Measurements from ENCODE around the gene AR. TPM values are rescaled to one million over a fixed set of nuclear protein-coding genes. Genes with fewer than 3 reads are reported as not detected.
"Not testable (repeated sequence)": the region's sequence is repeated elsewhere in the genome, so short reads cannot be mapped to it uniquely, and the experiment has no call there.

AR gene
- total RNA-seq, 2 donors from 2014 or later: 0.03 TPM; not detected in 1

- H3K27ac Mint-ChIP-seq: no peak overlapping the region
- H3K36me3 Mint-ChIP-seq (ENCODE audit: low read depth): no peaks in the 10 kb centered on the region
- no peak for ATAC-seq (replicated peaks)
- H3K9me3 Mint-ChIP-seq: no peaks in the 10 kb centered on the region
- no peak overlapping the region for H3K4me3 Mint-ChIP-seq
- H3K4me1 Mint-ChIP-seq: no peaks in the 10 kb centered on the region
- H3K27me3 Mint-ChIP-seq: no peaks in the 10 kb centered on the region
Measured at GRCh38 chrX:67651437-67652142, 107.8 kb downstream of the AR start.

- Mint-ChIP-seq H3K4me3 (no peak overlapping the region), H3K27ac (no peak overlapping the region), H3K9me3 (no peaks in the 10 kb centered on the region), H3K4me1 (no peaks in the 10 kb centered on the region), H3K27me3 (no peaks in the 10 kb centered on the region), H3K36me3 (ENCODE audit: low read depth) (no peaks in the 10 kb centered on the region)
- no peak for ATAC-seq (replicated peaks)
Measured at GRCh38 chrX:67652543-67652942, 108.7 kb downstream of the AR start.

- no peaks in the 10 kb centered on the region for H3K9me3 Mint-ChIP-seq
- no peak overlapping the region for H3K4me3 Mint-ChIP-seq
- no peaks in the 10 kb centered on the region for H3K36me3 Mint-ChIP-seq (ENCODE audit: low read depth)
- H3K4me1 Mint-ChIP-seq: no peaks in the 10 kb centered on the region
- no peak for ATAC-seq (replicated peaks)
- no peaks in the 10 kb centered on the region for H3K27me3 Mint-ChIP-seq
- H3K27ac Mint-ChIP-seq: no peak overlapping the region
Measured at GRCh38 chrX:67654301-67654700, 110.5 kb downstream of the AR start.

GRCh38 chrX:67665583-67665982 lies 121.8 kb downstream of the AR start:
- Mint-ChIP-seq H3K4me3 (no peak overlapping the region), H3K4me1 (no peaks in the 10 kb centered on the region), H3K27ac (no peak overlapping the region), H3K27me3 (no peaks in the 10 kb centered on the region), H3K9me3 (no peaks in the 10 kb centered on the region), H3K36me3 (ENCODE audit: low read depth) (no peaks in the 10 kb centered on the region)
- no peak for ATAC-seq (replicated peaks)

GRCh38 chrX:67670717-67671116 lies 126.9 kb downstream of the AR start:
- H3K27ac Mint-ChIP-seq; H3K36me3 Mint-ChIP-seq (ENCODE audit: low read depth); H3K9me3 Mint-ChIP-seq; ATAC-seq (replicated peaks); H3K27me3 Mint-ChIP-seq; H3K4me1 Mint-ChIP-seq; H3K4me3 Mint-ChIP-seq: not testable (repeated sequence)

GRCh38 chrX:67673741-67674274 lies 130.0 kb downstream of the AR start:
- Mint-ChIP-seq H3K36me3 (ENCODE audit: low read depth) (no peaks in the 10 kb centered on the region), H3K27me3 (peaks cover 3% of the 10 kb centered on the region), H3K27ac (no peak overlapping the region), H3K4me1 (no peaks in the 10 kb centered on the region), H3K4me3 (no peak overlapping the region), H3K9me3 (no peaks in the 10 kb centered on the region)
- ATAC-seq (replicated peaks): no peak

DNA sequence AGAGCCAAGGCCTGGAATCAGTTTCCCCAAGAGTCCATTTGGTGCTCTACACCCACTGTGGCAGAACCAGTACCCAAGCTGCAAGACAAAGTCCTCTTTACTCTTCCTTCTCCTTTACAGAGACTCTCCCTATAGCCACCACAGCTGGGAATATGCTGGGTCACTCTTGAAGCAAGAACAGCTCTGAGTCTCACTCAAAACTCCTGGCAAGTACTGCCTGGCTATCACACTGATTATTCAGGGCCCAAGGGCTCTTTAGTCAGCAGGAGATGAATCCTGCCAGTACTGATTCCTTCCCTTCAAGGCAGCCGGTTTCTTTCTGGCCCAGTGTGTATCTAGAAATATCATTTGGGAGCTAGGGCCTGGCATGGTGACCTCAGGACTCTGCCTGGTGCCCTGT lies 130.9 kb downstream of the AR start:
- Mint-ChIP-seq H3K9me3 (no peaks in the 10 kb centered on the region), H3K4me3 (no peak overlapping the region), H3K4me1 (no peaks in the 10 kb centered on the region), H3K36me3 (ENCODE audit: low read depth) (no peaks in the 10 kb centered on the region), H3K27me3 (peaks cover 3% of the 10 kb centered on the region), H3K27ac (no peak overlapping the region)
- no peak for ATAC-seq (replicated peaks)

GRCh38 chrX:67684136-67684535 lies 140.3 kb downstream of the AR start:
- H3K27me3 Mint-ChIP-seq: no peaks in the 10 kb centered on the region
- no peak overlapping the region for H3K4me3 Mint-ChIP-seq
- no peaks in the 10 kb centered on the region for H3K9me3 Mint-ChIP-seq
- H3K36me3 Mint-ChIP-seq (ENCODE audit: low read depth): no peaks in the 10 kb centered on the region
- no peaks in the 10 kb centered on the region for H3K4me1 Mint-ChIP-seq
- no peak overlapping the region for H3K27ac Mint-ChIP-seq
- no peak for ATAC-seq (replicated peaks)

DNA sequence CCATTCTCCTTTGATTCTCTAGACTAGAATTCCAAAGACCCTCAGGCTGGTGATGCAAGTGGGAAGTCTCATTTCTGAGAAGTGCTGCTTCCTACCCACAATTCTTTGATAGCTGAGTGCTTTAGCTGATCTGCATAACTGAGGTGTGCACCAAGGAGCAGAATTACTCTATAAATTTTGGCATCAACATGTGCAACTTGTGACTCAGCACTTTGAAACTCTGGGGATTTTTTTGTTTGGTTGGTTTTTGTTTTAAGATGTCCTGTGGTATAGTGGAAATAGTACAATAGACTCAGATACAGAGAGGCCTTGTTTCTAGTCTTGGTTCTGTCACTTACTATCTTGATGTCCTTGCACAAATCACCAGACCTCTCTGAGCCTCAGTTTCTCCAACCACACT lies 148.4 kb downstream of the AR start:
- Mint-ChIP-seq H3K4me1 (no peaks in the 10 kb centered on the region), H3K4me3 (no peak overlapping the region), H3K9me3 (no peaks in the 10 kb centered on the region), H3K27me3 (no peaks in the 10 kb centered on the region), H3K27ac (no peak overlapping the region), H3K36me3 (ENCODE audit: low read depth) (no peaks in the 10 kb centered on the region)
- ATAC-seq (replicated peaks): peak; percentile 19

- peak; percentile 26 for ATAC-seq (replicated peaks)
- Mint-ChIP-seq H3K4me1 (no peaks in the 10 kb centered on the region), H3K9me3 (no peaks in the 10 kb centered on the region), H3K27me3 (no peaks in the 10 kb centered on the region), H3K4me3 (no peak overlapping the region), H3K36me3 (ENCODE audit: low read depth) (no peaks in the 10 kb centered on the region), H3K27ac (no peak overlapping the region)
Measured at GRCh38 chrX:67693928-67694327, 150.1 kb downstream of the AR start.

GRCh38 chrX:67697452-67697851 lies 153.6 kb downstream of the AR start:
- H3K4me3 Mint-ChIP-seq: no peak overlapping the region

DNA sequence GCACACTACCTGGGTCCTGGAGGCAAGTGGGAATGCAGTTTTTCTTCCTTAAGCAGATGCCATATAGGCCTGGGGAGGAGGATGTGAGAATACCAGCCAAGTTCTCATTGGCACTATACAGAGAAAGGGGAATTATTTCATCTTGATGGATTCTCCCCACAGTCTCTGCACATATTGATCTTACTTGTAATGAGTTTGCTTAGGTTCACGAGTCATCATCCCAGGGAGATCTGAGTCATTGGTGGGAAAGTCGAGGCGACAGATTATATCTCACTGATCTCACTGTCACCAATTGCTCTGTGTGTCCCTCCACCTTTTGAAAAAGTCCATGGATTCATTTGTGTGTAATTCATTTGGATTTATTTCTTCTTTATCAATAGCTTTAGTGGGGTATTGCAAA lies 156.8 kb downstream of the AR start:
- Mint-ChIP-seq H3K36me3 (ENCODE audit: low read depth) (no peaks in the 10 kb centered on the region), H3K27ac (no peak overlapping the region), H3K4me1 (no peaks in the 10 kb centered on the region), H3K4me3 (no peak overlapping the region), H3K9me3 (no peaks in the 10 kb centered on the region), H3K27me3 (no peaks in the 10 kb centered on the region)
- ATAC-seq (replicated peaks): no peak

More at GRCh38 chrX:67697452-67697851, 153.6 kb downstream of the AR start:
- Mint-ChIP-seq H3K27me3 (no peaks in the 10 kb centered on the region), H3K9me3 (no peaks in the 10 kb centered on the region), H3K27ac (no peak overlapping the region), H3K4me1 (no peaks in the 10 kb centered on the region), H3K36me3 (ENCODE audit: low read depth) (no peaks in the 10 kb centered on the region)
- ATAC-seq (replicated peaks): no peak

- no peak for ATAC-seq (replicated peaks)
- Mint-ChIP-seq H3K4me1 (no peaks in the 10 kb centered on the region), H3K4me3 (no peak overlapping the region), H3K9me3 (no peaks in the 10 kb centered on the region), H3K27me3 (no peaks in the 10 kb centered on the region), H3K27ac (no peak overlapping the region), H3K36me3 (ENCODE audit: low read depth) (no peaks in the 10 kb centered on the region)
Measured at GRCh38 chrX:67714004-67714403, 170.2 kb downstream of the AR start.

DNA sequence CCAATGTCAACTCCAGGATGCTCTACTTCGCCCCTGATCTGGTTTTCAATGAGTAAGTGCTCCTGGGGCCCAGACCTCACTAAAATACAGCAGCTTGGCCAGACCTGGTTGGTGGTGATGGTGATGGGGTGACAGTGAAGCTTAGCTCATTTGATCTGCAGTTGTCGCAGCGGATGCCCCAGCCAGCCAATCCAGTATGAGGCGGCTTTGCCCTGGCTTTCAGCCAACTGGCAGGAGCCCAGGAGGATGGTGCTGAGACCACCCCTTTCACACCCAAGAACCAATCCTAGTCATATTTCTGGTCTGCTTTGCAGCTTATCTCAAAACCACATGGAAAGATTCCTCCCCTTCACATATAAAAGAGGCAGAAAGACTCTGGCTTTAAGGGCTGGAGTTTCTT lies 173.8 kb downstream of the AR start:
- Mint-ChIP-seq H3K4me3 (no peak overlapping the region), H3K9me3 (no peaks in the 10 kb centered on the region), H3K27ac (no peak overlapping the region), H3K36me3 (ENCODE audit: low read depth) (no peaks in the 10 kb centered on the region), H3K4me1 (no peaks in the 10 kb centered on the region), H3K27me3 (no peaks in the 10 kb centered on the region)
- ATAC-seq (replicated peaks): no peak

GRCh38 chrX:67718926-67719325 lies 175.1 kb downstream of the AR start:
- no peaks in the 10 kb centered on the region for H3K27me3 Mint-ChIP-seq
- no peak overlapping the region for H3K4me3 Mint-ChIP-seq
- no peak for ATAC-seq (replicated peaks)
- H3K4me1 Mint-ChIP-seq: no peaks in the 10 kb centered on the region
- no peaks in the 10 kb centered on the region for H3K36me3 Mint-ChIP-seq (ENCODE audit: low read depth)
- H3K27ac Mint-ChIP-seq: no peak overlapping the region
- no peaks in the 10 kb centered on the region for H3K9me3 Mint-ChIP-seq

DNA sequence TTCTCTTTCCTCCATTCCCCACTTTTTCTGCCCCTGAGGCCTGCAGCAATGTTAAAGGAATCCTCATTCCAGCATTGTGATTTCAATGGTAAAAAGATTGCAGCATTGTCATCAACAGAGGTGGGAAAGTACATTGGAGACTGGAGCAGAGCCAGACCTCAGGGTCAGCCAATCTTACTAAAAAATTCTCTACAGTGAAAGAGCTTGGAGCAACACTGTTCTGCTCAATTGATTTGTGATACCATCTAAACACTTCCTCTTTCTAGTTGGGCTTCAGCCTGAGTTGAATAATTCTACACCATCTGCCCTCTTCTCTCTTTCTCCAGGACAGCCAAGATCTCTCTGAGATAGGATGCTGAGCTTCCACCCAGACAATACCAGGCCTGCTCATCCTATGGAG lies 176.5 kb downstream of the AR start:
- Mint-ChIP-seq H3K27me3 (no peaks in the 10 kb centered on the region), H3K4me1 (no peaks in the 10 kb centered on the region), H3K36me3 (ENCODE audit: low read depth) (no peaks in the 10 kb centered on the region), H3K4me3 (no peak overlapping the region), H3K27ac (no peak overlapping the region), H3K9me3 (no peaks in the 10 kb centered on the region)
- no peak for ATAC-seq (replicated peaks)

Measured in activated T-helper 17 cell treated with anti-CD3 and anti-CD28 coated beads, Interleukin-2, amount 50 U/mL, for 72 hours (primary cell).